Lung (tissue), 12 donors: ENCODE data around the gene CFAP99. TPM values are rescaled to one million over a fixed set of nuclear protein-coding genes. Genes with fewer than 3 reads are reported as not detected.

Experiments used
- ATAC-seq: fragments of 200-7000 bp; cut with Tn5 transposase; one replicate; pipeline ENCODE4 v1.9.1; 2020; ENCODE audit warnings: moderate number of reproducible peaks; ENCODE audit not compliant: insufficient read depth, low FRiP score
- DNase-seq, 3 donors: peaks; one replicate each; pipeline ENCODE4 v3.0.0-alpha.2; 2013 to 2017
- H3K27ac ChIP-seq, 2 donors: one replicate each; pipeline ENCODE4 v1.5.1; 2013; ENCODE audit warnings: mild to moderate bottlenecking in 2 of 2, moderate library complexity in 2 of 2, control low read depth in 1 of 2, inconsistent platforms in 1 of 2, low read depth in 1 of 2, low read length in 1 of 2
- H3K27me3 ChIP-seq, 3 donors: one replicate each; pipeline ENCODE4 v1.5.1; 2013; ENCODE audit warnings: low read length in 2 of 3; ENCODE audit not compliant: control insufficient read depth in 3 of 3, insufficient read depth in 3 of 3
- H3K36me3 ChIP-seq, 4 donors: one replicate each; pipeline ENCODE4 v1.5.1; 2013; ENCODE audit warnings: low read length in 4 of 4, mild to moderate bottlenecking in 1 of 4, moderate library complexity in 1 of 4; ENCODE audit not compliant: control insufficient read depth in 4 of 4, insufficient read depth in 4 of 4
- H3K4me1 ChIP-seq, 5 donors: one replicate each; pipeline ENCODE4 v1.5.1; 2013; ENCODE audit warnings: low read length in 5 of 5, mild to moderate bottlenecking in 2 of 5, moderate library complexity in 1 of 5; ENCODE audit not compliant: control insufficient read depth in 5 of 5, insufficient read depth in 5 of 5
- H3K4me3 ChIP-seq: one replicate; pipeline ENCODE4 v1.5.1; 2013; ENCODE audit warnings: mild to moderate bottlenecking, control low read depth, moderate library complexity
- H3K9ac ChIP-seq, 2 donors: one replicate each; pipeline ENCODE4 v1.5.1; 2013; ENCODE audit warnings: low read length in 2 of 2, control low read depth in 1 of 2; ENCODE audit not compliant: insufficient read depth in 1 of 2
- H3K9me3 ChIP-seq, 4 donors: one replicate each; pipeline ENCODE4 v1.5.1; 2013; ENCODE audit warnings: low read length in 3 of 4, mild to moderate bottlenecking in 1 of 4, moderate library complexity in 1 of 4; ENCODE audit not compliant: control insufficient read depth in 4 of 4, insufficient read depth in 3 of 4
- CTCF ChIP-seq: IDR thresholded peaks from 2 replicates; pipeline ENCODE4 v1.5.1; 2012; ENCODE audit warnings: mild to moderate bottlenecking; ENCODE audit errors: control extremely low read depth, extremely low read depth
- WGBS, 2 donors: extraction: QIAGEN DNeasy Blood & Tissue Kit; methylation state at CpG; one replicate each; pipeline ENCODE4 v1.1.7; 2013; 5-methylcytosine and 5-hydroxymethylcytosine counted together
- polyA plus RNA-seq, 2 donors: library from polyadenylated mRNA; stranded (reverse); fragments of 200-250 nt; gene quantifications; one replicate each; pipeline ENCODE4 v1.2.1, GENCODE V29; 2013
- total RNA-seq, 2 donors: library from RNA; depleted of rRNA in 1 of 2; stranded (reverse); fragments of >200 nt in 1 of 2; gene quantifications; one replicate each; pipeline ENCODE4 v1.2.1, GENCODE V29; 2014 to 2021
- donor health status: control.
- donor health status: control.
- donor health status: Bipolar disorder and iron deficiency.
- donor health status: healthy.
- donor health status: DM: yes; HTN: yes; CAD: no.

CFAP99 gene
- total and polyA plus RNA-seq, 4 donors = 2.1 to 12.1 (median 2.3) TPM

GRCh38 chr4:2448589-2448988 lies 29.8 kb downstream of the CFAP99 start:
- DNase-seq (no peak), ATAC-seq (no peak)
- Histone ChIP-seq H3K27me3 (no peaks in the 10 kb centered on the region), H3K9ac (no peak overlapping the region), H3K27ac (no peak overlapping the region), H3K9me3 (no peaks in the 10 kb centered on the region), H3K4me1 (no peaks in the 10 kb centered on the region), H3K4me3 (no peak overlapping the region), H3K36me3 (no peaks in the 10 kb centered on the region)
- 84 to 91% methylated on average over 7 of the region's 7 CpGs for WGBS, 2 donors
- no peak for TF ChIP-seq CTCF

GRCh38 chr4:2449051-2449450 lies 30.3 kb downstream of the CFAP99 start:
- H3K4me3 ChIP-seq = no peak overlapping the region
- ATAC-seq (no peak), DNase-seq (no peak)
- no peaks in the 10 kb centered on the region for H3K4me1 ChIP-seq
- no peak overlapping the region for H3K27ac ChIP-seq
- H3K36me3 ChIP-seq = no peaks in the 10 kb centered on the region
- 91 to 96% methylated on average over 11 of the region's 11 CpGs for WGBS, 2 donors
- TF ChIP-seq CTCF = no peak
- H3K9ac ChIP-seq = no peak overlapping the region
- H3K27me3 ChIP-seq = no peaks in the 10 kb centered on the region
- no peaks in the 10 kb centered on the region for H3K9me3 ChIP-seq

- DNase-seq = no peak
- WGBS, 2 donors = 89 to 94% methylated on average over 27 of the region's 27 CpGs
- Histone ChIP-seq H3K4me1 (no peaks in the 10 kb centered on the region), H3K27ac (no peak overlapping the region), H3K9me3 (no peaks in the 10 kb centered on the region), H3K27me3 (no peaks in the 10 kb centered on the region), H3K9ac (no peak overlapping the region), H3K4me3 (no peak overlapping the region), H3K36me3 (no peaks in the 10 kb centered on the region)
- no peak for TF ChIP-seq CTCF
- ATAC-seq = no peak
Observed at GRCh38 chr4:2449511-2450392, 31.0 kb downstream of the CFAP99 start.
